T47D (cell line): ENCODE measurements around the gene PAQR9.

Source experiments
- DNase-seq, 2 experiments: peaks; one replicate each; pipeline versions ENCODE4 v3.0.0 to v3.0.0-alpha.2; 2011 to 2012; ENCODE audit warnings: low read depth in 1 of 2, low spot score in 1 of 2
- JUND ChIP-seq: IDR thresholded peaks from 2 replicates; pipeline ENCODE4 v1.6.1; 2012; ENCODE audit warnings: low read depth
- in situ Hi-C: cut with HindIII; loops from 2 replicates; pipeline ENCODE4 v1.10.0; 2016; ENCODE audit warnings: low sequenced_read_pairs, low pct_unique_long_range_greater_than_20kb

The PAQR9 gene

DNA sequence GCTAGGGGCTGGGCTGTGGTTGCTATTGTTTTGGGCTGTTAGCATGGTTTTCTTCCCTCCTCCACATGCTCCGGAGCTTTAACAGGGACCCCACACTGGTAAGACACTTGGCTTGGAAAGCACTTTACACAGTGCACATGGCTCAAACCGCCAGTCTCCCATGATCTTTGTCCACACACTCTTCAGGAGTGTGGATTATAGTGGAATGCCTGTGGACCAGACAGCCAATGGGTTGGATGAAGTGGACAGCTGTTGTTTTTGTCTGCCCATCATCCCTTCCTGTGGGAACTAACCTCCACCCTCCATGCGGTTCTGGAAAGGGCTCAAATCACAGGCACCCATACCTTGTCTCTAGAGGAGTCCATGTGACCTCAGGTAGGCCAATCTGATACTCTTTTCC, 10.0 kb downstream of the PAQR9 start:
- in situ Hi-C loops, result no loop called here
- TF ChIP-seq JUND, result no peak
- no peak for DNase-seq

DNA sequence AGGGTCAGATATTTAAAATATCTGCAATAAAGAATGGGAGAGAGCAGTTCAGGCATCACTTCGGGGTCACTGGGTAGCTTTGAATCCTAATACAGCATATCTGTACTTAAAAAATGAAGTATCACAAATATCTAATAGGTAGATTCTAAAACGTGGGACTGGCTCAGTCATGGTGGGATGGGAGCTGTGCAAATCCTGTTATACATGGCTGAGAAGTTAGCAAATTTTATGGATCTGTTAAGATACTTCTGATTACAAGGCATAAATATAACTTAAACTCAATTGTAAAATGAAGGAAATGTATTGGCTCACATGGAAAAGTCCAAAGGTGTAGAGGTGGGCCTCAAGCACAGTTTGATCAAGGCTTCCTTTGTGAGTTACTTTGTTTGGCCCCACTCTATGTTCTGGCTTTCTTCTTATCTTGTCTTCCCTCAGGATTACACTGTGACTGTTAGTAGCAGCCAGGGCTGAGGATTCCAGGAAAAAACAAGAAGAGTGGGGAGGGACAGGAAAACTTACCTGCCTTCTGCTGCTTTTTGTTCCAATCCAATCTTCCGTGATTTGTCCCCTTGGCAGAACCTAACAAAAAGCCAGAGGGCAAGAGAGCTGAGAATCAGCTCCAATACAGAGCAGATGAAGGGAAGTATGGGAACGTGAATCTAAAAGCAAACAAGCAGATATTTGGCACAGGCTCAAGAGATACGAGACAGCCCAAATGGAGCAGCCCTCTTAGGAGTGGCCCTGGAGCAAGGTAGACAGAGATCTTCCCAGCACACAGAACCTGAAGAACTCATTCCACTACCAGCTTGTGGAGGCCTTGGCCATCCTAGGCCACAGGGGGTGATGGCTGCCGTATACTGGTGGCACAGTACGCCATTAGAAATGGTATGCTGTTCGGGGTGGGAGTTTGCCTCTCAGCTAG, 10.9 kb downstream of the PAQR9 start:
- TF ChIP-seq JUND, result no peak
- DNase-seq, result no peak
- in situ Hi-C loops, result no loop called here

DNA sequence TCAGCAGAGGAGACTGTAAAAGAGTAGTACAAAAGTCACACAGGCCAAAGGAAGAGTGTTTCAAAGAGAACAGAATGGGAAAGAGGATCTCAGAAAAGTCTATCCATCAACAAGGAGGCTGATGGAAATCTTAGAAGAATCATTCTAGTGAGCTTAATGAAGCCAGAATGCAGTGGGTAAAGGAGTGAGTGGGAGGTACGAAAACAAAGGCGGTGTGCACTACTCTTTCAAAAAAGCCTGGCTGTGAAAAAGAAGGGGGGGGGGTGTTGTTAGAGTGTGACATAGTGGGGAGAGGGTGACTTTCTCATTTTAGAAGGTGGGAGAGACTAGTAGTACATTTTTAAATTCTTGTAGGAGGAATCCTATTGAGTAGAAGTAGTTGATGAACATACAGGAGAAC, 11.7 kb downstream of the PAQR9 start:
- in situ Hi-C loops, result no loop called here
- TF ChIP-seq JUND, result no peak
- DNase-seq, result no peak

DNA sequence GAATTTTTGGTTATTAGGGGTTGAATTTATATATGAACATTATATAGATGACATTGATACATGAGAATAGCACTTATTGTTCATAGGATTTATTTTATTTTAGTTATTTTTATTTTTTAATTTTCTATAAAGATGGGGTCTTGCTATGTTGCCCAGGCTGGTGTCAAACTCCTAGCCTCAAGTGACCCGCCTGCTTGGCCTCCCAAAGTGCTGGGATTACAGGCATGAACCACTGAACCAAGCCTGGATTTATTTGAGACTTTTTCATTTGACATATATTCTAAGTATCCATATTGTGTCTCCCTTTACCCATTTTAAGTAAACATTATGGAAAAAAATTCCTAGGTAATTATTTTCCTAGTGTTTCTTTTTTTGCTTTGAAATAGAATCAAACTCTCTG, 12.5 kb downstream of the PAQR9 start:
- in situ Hi-C loops, result no loop called here
- no peak for TF ChIP-seq JUND
- no peak for DNase-seq

DNA sequence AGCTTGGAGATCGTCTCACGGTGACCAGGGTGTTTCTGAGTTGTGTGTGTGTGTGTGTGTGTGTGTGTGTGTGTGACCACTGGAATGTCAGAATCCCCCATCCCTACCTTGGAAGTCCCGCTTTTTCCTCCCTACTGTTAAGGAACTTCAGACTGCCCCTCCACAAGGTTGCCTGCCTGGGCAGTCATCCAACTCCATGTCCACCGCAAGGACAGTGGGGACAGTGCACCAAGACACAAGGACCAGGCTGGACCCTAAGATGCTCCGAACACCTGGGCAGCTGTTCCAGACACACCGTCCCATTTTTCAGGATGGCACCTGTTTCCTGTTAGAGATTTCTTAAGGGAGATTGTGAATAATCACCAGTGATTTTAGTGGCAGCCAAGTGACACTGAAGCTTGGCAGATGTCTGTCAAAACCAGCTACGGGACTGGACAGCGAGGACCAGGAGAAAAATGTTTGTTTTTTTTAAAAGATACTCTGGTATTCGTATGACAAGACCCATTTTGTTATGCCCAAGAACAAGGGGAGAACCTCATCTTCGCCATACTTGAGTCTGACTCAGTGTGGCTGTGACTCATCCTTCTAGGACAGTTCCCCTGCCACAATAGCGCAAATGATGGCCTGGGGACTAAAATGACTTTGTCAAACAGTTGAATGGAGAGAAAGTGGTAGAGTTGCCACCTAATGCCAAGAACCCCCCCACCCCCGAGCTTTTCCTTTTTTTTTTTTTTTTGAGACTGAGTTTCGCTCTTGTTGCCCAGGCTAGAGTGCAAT, 15.5 kb downstream of the PAQR9 start:
- DNase-seq, result no peak
- in situ Hi-C loops, result no loop called here
- no peak for TF ChIP-seq JUND

DNA sequence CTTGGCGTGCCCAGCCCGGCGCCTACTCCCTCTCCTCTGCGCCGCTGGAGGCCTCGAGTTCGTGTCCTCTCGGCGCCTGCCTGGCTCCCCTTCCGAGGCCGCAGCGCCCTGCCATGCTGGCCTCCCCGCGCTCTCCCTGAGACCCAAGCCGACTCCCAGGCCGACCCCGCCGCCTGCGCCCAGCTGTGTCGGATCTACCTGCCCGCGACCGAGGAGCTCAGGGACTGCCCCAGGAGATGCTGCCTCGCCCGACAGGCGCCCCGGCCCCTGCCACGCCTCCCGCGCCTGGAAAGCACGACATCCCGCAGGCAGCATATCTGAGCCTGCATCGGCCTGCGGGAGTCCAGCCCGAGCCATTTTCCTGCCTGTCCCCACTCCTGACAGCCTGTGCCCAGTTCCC, 16.1 kb downstream of the PAQR9 start:
- TF ChIP-seq JUND, result no peak

DNA sequence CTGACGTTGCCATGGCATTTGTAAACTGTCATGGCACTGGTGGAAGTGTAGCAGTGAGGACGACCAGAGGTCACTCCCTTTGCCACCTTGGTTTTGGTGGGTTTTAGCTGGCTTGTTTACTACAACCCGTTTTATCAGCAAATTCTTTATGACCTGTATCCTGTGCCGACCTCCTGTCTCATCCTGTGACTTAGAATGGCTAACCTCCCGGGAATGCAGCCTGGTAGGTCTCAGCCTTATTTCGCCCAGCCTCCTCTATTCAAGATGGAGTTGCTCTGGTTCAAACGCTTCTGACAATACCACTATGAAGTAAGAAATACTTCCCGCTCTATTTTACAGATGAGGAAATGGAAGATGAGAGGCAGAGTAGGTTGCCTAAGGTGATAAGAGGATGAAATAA, 16.6 kb downstream of the PAQR9 start:
- in situ Hi-C loops, result no loop called here

More for the DNA sequence above, 16.1 kb downstream of the PAQR9 start:
- DNase-seq, result no peak
- in situ Hi-C loops, result no loop called here

DNA sequence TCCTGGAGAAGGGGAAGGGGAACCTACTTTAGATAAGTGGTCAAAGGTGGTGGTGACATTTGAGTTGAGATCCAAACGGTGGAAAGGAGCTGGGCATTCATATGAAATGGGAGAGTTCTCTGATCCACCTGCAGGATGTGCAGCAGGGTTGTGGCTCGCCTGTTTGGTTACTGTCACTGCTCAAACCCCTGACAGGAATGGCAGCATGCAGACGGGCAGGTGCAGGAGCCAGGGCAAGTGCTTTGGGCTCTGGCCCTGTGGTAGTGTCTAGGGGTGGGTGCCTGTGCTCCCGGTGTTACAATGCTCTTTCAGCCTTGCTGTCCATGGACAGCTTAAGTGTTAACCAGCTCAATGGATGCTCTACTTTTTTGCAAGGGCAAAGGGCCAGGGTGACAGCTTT, 18.5 kb downstream of the PAQR9 start:
- no peak for DNase-seq
- no peak for TF ChIP-seq JUND
- in situ Hi-C loops, result no loop called here

More for the DNA sequence above, 16.6 kb downstream of the PAQR9 start:
- no peak for TF ChIP-seq JUND
- no peak for DNase-seq

DNA sequence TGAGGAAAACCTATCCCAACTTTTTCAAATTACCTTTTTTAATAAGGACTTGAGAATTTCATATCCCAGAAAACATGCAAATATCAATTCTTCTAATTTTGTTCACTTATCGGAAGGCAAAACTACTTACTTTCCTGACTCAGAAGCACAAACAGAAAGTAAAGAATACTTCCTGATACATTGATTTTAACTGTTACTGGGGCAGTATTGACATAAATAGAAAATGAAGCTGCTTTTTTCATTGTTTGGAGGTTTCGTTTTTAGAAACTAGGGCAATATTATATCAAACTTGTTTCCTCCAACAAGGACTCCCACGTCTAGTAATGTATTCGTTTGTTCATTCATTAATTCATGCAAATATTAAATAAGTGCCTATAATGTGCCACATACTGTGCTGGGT, 19.1 kb downstream of the PAQR9 start:
- no peak for DNase-seq
- in situ Hi-C loops, result no loop called here
- TF ChIP-seq JUND, result no peak

DNA sequence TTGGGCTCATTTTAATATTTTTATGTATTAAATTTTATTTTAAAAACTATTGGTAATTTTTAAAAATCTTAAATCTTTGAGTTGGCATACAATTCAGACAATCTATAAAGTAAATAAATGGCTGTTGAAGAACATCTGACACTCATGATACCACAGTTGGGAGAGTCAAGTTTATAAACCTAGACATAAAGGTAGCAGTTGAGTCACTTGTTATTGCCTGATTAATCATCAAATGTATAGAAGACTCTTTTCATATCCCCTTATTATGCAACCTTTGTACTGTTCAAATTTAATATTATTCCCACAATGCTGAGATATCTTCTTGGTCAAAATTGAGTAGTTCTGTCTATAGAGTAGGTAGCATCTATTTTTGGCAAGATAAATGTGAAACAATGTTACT, 19.6 kb downstream of the PAQR9 start:
- DNase-seq, result no peak
- in situ Hi-C loops, result no loop called here
- TF ChIP-seq JUND, result no peak

DNA sequence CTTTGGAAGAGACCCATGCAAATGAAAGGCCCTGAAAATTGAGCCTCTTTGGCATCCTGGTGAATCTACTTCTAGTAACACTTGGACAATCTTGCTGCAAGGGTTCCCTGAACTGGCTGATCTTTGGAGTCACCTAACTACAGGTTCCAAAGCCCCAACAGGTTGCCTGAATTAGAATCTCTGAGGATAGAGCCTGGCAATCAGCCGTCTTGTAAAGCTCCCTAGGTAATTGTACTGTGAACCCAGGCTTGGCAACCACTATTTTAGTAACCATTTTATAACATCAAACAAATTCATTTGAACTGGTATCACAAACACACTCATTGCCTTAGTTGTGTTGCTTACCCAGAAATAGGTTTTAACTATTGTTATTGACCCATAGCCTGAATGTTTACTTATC, 20.1 kb downstream of the PAQR9 start:
- in situ Hi-C loops, result no loop called here
- TF ChIP-seq JUND, result no peak
- no peak for DNase-seq

DNA sequence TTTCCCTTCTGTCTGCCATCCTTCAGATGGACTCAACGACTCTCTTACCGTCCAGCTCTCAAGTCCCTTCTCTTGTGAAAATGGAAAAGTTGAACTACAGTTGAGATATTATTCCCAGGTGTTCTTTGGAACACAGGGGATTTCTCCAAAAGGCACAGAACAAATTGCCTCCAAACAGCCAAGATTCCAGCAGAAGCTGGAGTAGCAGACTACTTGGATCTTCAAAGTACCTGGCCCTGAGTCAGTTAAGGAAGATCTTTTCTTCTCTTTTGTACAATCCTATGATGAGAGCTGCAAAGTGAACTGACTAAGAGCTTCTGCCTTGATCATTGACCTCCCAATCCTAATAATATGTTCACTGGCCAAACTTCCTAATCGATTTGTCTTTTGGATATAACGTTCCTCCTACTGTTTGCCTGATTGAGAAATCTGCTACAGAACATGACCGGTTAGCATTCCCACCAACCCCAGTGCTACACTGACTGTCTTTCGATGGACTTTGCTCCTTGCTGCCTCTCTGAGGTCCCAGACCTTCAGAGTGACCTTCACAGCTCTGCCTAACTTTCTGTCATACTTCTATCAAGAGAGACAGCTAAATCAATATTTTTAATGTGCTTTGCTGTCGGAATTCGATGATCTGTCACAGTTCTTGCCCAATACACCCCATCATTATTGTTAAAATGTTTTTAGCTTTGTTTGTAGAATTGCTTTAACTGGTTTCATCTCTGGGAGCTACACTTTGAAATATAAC, 21.9 kb downstream of the PAQR9 start:
- no peak for TF ChIP-seq JUND
- in situ Hi-C loops, result no loop called here
- no peak for DNase-seq
